B cell (primary cell): ENCODE results near the gene MYH7.

Experiments used
- EZH2 ChIP-seq: IDR thresholded peaks from 2 replicates; pipeline ENCODE4 v1.6.1; 2012; ENCODE audit warnings: borderline replicate concordance, low read depth, mild to moderate bottlenecking, moderate library complexity, low read length; ENCODE audit not compliant: insufficient read depth, poor library complexity, severe bottlenecking
- TF ChIP-seq, protein P1 (sequence below): fragments of 200-600 bp; IDR thresholded peaks from one replicate; pipeline ENCODE4 v1.8.0; 2022; ENCODE audit warnings: antibody characterized with exemption, mild to moderate bottlenecking

DNA sequence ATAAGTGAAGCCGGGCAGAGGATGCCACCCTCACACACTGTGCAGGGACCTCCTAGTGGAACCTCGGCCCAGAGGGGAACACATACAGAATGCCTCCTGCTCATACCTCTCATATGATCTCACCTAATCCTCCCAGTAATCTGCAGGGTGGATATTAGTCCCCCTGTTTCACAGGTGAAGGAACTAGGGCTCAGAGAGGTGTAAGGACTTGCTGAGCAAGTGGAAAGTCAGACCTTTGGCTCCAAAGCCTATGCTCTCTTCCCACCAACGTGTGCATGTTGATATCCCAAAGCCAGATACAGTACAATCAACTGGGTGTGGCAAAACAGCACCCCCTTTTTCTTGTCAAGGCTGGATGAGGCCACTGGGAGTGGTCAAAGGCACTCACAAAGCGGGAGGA lies 31.6 kb downstream of the MYH7 start:
- TF ChIP-seq, protein P1, sequence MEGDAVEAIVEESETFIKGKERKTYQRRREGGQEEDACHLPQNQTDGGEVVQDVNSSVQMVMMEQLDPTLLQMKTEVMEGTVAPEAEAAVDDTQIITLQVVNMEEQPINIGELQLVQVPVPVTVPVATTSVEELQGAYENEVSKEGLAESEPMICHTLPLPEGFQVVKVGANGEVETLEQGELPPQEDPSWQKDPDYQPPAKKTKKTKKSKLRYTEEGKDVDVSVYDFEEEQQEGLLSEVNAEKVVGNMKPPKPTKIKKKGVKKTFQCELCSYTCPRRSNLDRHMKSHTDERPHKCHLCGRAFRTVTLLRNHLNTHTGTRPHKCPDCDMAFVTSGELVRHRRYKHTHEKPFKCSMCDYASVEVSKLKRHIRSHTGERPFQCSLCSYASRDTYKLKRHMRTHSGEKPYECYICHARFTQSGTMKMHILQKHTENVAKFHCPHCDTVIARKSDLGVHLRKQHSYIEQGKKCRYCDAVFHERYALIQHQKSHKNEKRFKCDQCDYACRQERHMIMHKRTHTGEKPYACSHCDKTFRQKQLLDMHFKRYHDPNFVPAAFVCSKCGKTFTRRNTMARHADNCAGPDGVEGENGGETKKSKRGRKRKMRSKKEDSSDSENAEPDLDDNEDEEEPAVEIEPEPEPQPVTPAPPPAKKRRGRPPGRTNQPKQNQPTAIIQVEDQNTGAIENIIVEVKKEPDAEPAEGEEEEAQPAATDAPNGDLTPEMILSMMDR, result no peak
- no peak for TF ChIP-seq EZH2
